Vagina (tissue), 2 donors: ENCODE measurements around the gene IGFL4.

ENCODE experiments used
- CTCF ChIP-seq, 3 experiments: fragments of 450-650 bp in 2 of 3; fragments of 200-600 bp in 1 of 3; sonication (generic) in 1 of 3; IDR thresholded peaks; one replicate each; pipeline ENCODE4 v1.5.1; 2017 to 2019; ENCODE audit warnings: antibody characterized with exemption in 3 of 3, mild to moderate bottlenecking in 2 of 3, moderate library complexity in 2 of 3
- POLR2A ChIP-seq, 2 donors: fragments of 450-650 bp; IDR thresholded peaks; one replicate each; pipeline ENCODE4 v1.6.1; 2017; ENCODE audit warnings: antibody characterized with exemption in 2 of 2, mild to moderate bottlenecking in 2 of 2, moderate library complexity in 2 of 2
- POLR2AphosphoS5 ChIP-seq, 2 donors: sonication (generic); formaldehyde crosslinking; IDR thresholded peaks; one replicate each; pipeline ENCODE4 v1.9.0; 2017; ENCODE audit warnings: antibody characterized with exemption in 2 of 2, mild to moderate bottlenecking in 2 of 2, low read depth in 1 of 2; ENCODE audit not compliant: insufficient read depth in 1 of 2

GRCh38 chr19:46076951-46077814 is 36.4 kb upstream of the IGFL4 start:
- TF ChIP-seq CTCF (IDR thresholded peaks at IDR 0.05) (peak in 2 of 3 experiments; percentile 33 to 55), POLR2A (IDR thresholded peaks at IDR 0.05) (no peak), POLR2AphosphoS5 (IDR thresholded peaks at IDR 0.05; ENCODE audit: insufficient read depth in 1 of 2, low read depth in 1 of 2) (no peak)
